Vagina (tissue), 2 donors: ENCODE measurements around the gene CDK3. TPM values are rescaled to one million over a fixed set of nuclear protein-coding genes. Genes with fewer than 3 reads are reported as not detected.

ENCODE experiments used
- DNase-seq, 2 donors: peaks; one replicate each; pipeline ENCODE4 v3.0.0-alpha.2; 2017; ENCODE audit errors: extremely low spot score in 2 of 2
- H3K27ac ChIP-seq: fragments of 200-600 bp; sonication (generic); one replicate; pipeline ENCODE4 v1.5.1; 2019
- H3K27me3 ChIP-seq: fragments of 200-600 bp; sonication (generic); one replicate; pipeline ENCODE4 v1.5.1; 2019
- H3K36me3 ChIP-seq, 2 donors: fragments of 200-600 bp; sonication (generic); one replicate each; pipeline ENCODE4 v1.5.1; 2017 to 2019
- H3K4me1 ChIP-seq: fragments of 200-600 bp; sonication (generic); one replicate; pipeline ENCODE4 v1.5.1; 2019
- H3K4me3 ChIP-seq, 2 donors: fragments of 200-600 bp; sonication (generic); 1 replicate in 1 of 2; 2 replicates in 1 of 2; pipeline ENCODE4 v1.5.1; 2016 to 2019
- H3K9me3 ChIP-seq: fragments of 200-600 bp; sonication (generic); one replicate; pipeline ENCODE4 v1.5.1; 2019
- CTCF ChIP-seq, 3 experiments: fragments of 450-650 bp in 2 of 3; fragments of 200-600 bp in 1 of 3; sonication (generic) in 1 of 3; IDR thresholded peaks; one replicate each; pipeline ENCODE4 v1.5.1; 2017 to 2019; ENCODE audit warnings: antibody characterized with exemption in 3 of 3, mild to moderate bottlenecking in 2 of 3, moderate library complexity in 2 of 3
- POLR2A ChIP-seq, 2 donors: fragments of 450-650 bp; IDR thresholded peaks; one replicate each; pipeline ENCODE4 v1.6.1; 2017; ENCODE audit warnings: antibody characterized with exemption in 2 of 2, mild to moderate bottlenecking in 2 of 2, moderate library complexity in 2 of 2
- POLR2AphosphoS5 ChIP-seq, 2 donors: sonication (generic); formaldehyde crosslinking; IDR thresholded peaks; one replicate each; pipeline ENCODE4 v1.9.0; 2017; ENCODE audit warnings: antibody characterized with exemption in 2 of 2, mild to moderate bottlenecking in 2 of 2, low read depth in 1 of 2; ENCODE audit not compliant: insufficient read depth in 1 of 2
- intact Hi-C: fragments of 100-400 bp; cut with DNase I; formaldehyde crosslinking; loops from one replicate; pipeline ENCODE4 v1.15.1; 2023
- total RNA-seq: library from RNA; depleted of rRNA; stranded (reverse); fragments of >200 nt; gene quantifications from one replicate; pipeline ENCODE4 v1.2.3, GENCODE V29; 2016

CDK3 gene
- total RNA-seq, 1 donor from 2014 or later: 3.2 TPM

GRCh38 chr17:76000016-76000754 lies 470 bp upstream of the CDK3 start:
- Histone ChIP-seq H3K27me3 (no peaks in the 10 kb centered on the region), H3K4me3 (no peak overlapping the region), H3K36me3 (peaks cover 0 to 7% of the 10 kb centered on the region in 2 donors), H3K4me1 (peaks cover 14% of the 10 kb centered on the region), H3K27ac (no peak overlapping the region), H3K9me3 (no peaks in the 10 kb centered on the region)
- no peak for DNase-seq
- TF ChIP-seq POLR2AphosphoS5 (IDR thresholded peaks at IDR 0.05; ENCODE audit: insufficient read depth in 1 of 2, low read depth in 1 of 2) (no peak), CTCF (IDR thresholded peaks at IDR 0.05) (peak in 2 of 3 experiments; percentile 9 to 23)
- intact Hi-C loops: loop anchor here (10.0 kb wide), 1 partner anchor 285 kb away; no protein-coding TSS in a partner anchor

DNA sequence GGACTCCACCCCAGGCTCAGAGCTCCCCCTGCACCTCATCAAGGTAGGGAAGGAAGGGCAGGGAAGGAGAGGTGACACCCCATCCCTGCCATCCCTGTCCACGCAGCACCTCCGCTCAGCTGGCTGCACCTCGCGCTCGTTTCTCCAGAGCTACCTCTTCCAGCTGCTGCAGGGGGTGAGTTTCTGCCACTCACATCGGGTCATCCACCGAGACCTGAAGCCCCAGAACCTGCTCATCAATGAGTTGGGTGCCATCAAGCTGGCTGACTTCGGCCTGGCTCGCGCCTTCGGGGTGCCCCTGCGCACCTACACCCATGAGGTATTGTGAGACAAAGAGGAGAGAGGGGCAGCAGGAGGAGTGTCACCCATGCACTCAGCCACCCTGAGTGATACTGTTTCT lies 1.4 kb downstream of the CDK3 start:
- Histone ChIP-seq H3K36me3 (peaks cover 0 to 14% of the 10 kb centered on the region in 2 donors), H3K4me3 (no peak overlapping the region), H3K27me3 (no peaks in the 10 kb centered on the region), H3K9me3 (no peaks in the 10 kb centered on the region), H3K4me1 (peaks cover 9% of the 10 kb centered on the region), H3K27ac (no peak overlapping the region)
- intact Hi-C loops: loop anchor here (10.0 kb wide), 1 partner anchor 283 kb away; no protein-coding TSS in a partner anchor
- TF ChIP-seq CTCF (IDR thresholded peaks at IDR 0.05): no peak
- TF ChIP-seq POLR2AphosphoS5 (IDR thresholded peaks at IDR 0.05; ENCODE audit: insufficient read depth in 1 of 2, low read depth in 1 of 2): no peak
- no peak for TF ChIP-seq POLR2A (IDR thresholded peaks at IDR 0.05)
- DNase-seq: no peak

DNA sequence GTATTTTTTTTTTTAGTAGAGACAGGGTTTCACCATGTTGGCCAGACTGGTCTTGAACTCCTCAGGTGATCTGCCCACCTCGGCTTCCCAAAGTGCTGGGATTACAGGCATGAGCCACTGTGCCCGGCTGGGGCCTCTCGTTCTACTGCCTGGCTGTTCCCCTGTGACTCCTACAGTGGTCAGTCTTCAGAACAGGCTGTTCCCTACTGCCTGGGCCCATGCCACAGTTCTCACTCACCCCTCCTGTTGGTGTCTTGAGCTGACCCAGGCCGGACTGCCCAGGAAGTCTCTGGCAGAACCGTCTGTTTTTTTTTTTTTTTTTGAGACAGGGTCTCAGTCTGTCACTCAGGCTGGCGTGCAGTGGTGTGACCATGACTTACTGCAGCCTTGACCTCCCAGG lies 3.3 kb downstream of the CDK3 start:
- H3K36me3 ChIP-seq: peaks cover 0 to 14% of the 10 kb centered on the region in 2 donors
- peaks cover 5% of the 10 kb centered on the region for H3K4me1 ChIP-seq
- no peaks in the 10 kb centered on the region for H3K9me3 ChIP-seq
- intact Hi-C loops: loop anchor here (10.0 kb wide), 1 partner anchor 281 kb away; no protein-coding TSS in a partner anchor
- no peak for DNase-seq
- H3K27me3 ChIP-seq: no peaks in the 10 kb centered on the region
- TF ChIP-seq POLR2A (IDR thresholded peaks at IDR 0.05): no peak
- no peak for TF ChIP-seq POLR2AphosphoS5 (IDR thresholded peaks at IDR 0.05; ENCODE audit: insufficient read depth in 1 of 2, low read depth in 1 of 2)
- no peak for TF ChIP-seq CTCF (IDR thresholded peaks at IDR 0.05)
- no peak overlapping the region for H3K4me3 ChIP-seq
- no peak overlapping the region for H3K27ac ChIP-seq

DNA sequence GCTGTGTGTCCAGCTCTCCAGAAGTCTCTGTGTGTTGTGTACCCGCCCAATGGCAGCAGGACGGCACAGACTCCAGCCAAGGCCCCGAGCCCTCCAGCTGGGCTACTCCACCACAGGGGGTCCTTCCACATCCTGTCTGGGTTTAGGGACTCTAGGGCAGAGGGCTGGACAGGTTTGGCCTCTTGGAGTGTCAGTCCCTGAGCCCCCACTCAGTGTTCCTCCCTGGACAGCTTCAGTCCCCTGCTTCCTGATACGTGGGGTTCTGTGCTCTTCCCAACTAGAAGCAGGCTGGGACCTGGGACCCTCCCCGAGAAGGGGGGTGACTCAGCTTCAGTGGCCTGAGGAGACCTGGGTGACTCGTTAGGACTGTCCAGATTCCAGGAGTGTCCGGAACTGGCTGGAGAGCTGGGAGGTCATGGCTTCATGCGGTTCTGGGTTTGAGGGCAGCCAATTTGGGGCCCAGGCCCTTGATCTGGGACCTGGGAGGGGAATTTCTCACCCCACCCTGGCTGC lies 4.2 kb downstream of the CDK3 start:
- intact Hi-C loops: loop anchor here (5.0 to 10.0 kb wide), 2 partner anchors 93 to 280 kb away; no protein-coding TSS in a partner anchor
- no peak overlapping the region for H3K27ac ChIP-seq
- H3K9me3 ChIP-seq: no peaks in the 10 kb centered on the region
- peaks cover 5% of the 10 kb centered on the region for H3K4me1 ChIP-seq
- H3K36me3 ChIP-seq: peaks cover 0 to 17% of the 10 kb centered on the region in 2 donors
- H3K27me3 ChIP-seq: no peaks in the 10 kb centered on the region
- H3K4me3 ChIP-seq: no peak overlapping the region
- TF ChIP-seq POLR2A (IDR thresholded peaks at IDR 0.05) (no peak), POLR2AphosphoS5 (IDR thresholded peaks at IDR 0.05; ENCODE audit: insufficient read depth in 1 of 2, low read depth in 1 of 2) (no peak), CTCF (IDR thresholded peaks at IDR 0.05) (no peak)
- no peak for DNase-seq
